Choroid plexus epithelial cell (primary cell): ENCODE results near the gene GRPEL2.

Experiments used
- DNase-seq: peaks from one replicate; pipeline ENCODE4 v3.0.0-alpha.2; 2010; ENCODE audit warnings: low read depth
- H3K4me3 ChIP-seq: 2 replicates; pipeline ENCODE4 v1.5.1; 2011; ENCODE audit warnings: low read depth, mild to moderate bottlenecking, control low read depth, low read length, moderate library complexity
- TF ChIP-seq, protein P1 (sequence below): conservative IDR thresholded peaks from 2 replicates; pipeline ENCODE4 v1.5.1; 2011; ENCODE audit warnings: low read depth, mild to moderate bottlenecking, control low read depth, inconsistent platforms, low read length, moderate library complexity

GRPEL2 gene

DNA sequence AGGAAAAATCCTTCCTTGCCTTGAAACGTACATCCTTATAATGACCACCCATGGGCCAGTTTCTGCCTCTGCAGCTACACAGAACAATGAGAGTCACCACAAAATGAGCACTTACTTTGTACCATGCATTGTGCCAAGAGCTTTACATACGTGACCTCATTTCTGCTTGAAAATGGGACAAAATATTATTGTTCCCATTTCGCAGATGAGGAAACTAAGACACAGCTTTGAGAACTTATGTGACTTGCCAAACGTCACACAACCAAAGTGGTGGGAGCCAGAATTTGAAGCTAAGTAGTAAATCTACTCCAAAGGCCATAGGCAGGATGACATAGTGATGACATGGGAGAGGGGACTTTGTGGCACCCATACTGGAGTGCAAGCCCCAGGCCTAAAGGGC, 34.8 kb upstream of the GRPEL2 start:
- H3K4me3 ChIP-seq: no peak overlapping the region
- DNase-seq: no peak
- TF ChIP-seq, protein P1, sequence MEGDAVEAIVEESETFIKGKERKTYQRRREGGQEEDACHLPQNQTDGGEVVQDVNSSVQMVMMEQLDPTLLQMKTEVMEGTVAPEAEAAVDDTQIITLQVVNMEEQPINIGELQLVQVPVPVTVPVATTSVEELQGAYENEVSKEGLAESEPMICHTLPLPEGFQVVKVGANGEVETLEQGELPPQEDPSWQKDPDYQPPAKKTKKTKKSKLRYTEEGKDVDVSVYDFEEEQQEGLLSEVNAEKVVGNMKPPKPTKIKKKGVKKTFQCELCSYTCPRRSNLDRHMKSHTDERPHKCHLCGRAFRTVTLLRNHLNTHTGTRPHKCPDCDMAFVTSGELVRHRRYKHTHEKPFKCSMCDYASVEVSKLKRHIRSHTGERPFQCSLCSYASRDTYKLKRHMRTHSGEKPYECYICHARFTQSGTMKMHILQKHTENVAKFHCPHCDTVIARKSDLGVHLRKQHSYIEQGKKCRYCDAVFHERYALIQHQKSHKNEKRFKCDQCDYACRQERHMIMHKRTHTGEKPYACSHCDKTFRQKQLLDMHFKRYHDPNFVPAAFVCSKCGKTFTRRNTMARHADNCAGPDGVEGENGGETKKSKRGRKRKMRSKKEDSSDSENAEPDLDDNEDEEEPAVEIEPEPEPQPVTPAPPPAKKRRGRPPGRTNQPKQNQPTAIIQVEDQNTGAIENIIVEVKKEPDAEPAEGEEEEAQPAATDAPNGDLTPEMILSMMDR: no peak

DNA sequence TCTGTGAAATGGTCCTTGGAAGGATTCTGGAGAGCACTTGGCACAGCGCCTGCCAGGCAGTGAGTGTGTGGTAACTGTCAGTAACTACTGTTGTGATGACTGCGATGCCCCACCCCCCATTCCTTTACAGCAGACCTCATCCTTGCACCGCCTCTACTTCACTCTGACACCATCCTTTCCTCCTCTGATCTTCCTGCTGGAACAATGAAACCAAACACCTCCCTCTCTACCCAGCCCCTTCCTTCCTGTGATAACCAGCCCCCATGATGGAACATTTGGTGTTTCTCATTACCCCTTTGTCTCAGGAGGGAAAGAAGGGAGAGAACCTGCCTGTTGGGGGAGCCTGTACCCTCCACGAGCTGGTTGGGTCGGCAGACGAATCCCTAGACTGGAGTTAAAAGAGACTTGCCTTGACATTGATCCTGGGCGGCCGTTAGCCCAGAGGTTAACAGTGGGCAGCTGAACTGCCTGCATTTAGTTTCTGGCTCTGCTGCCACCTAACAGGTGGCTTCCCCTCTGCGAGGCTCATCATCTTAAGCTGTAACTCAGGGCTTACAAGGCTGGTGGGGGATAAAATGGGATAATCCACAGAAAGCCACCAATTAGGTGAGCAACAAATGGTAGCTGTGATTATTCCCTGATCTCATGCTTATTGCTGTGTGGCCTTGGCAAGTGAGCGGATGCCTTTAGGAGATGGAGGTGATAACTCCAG, 34.2 kb upstream of the GRPEL2 start:
- peak; percentile 89 for DNase-seq
- TF ChIP-seq, protein P1: no peak
- H3K4me3 ChIP-seq: no peak overlapping the region

DNA sequence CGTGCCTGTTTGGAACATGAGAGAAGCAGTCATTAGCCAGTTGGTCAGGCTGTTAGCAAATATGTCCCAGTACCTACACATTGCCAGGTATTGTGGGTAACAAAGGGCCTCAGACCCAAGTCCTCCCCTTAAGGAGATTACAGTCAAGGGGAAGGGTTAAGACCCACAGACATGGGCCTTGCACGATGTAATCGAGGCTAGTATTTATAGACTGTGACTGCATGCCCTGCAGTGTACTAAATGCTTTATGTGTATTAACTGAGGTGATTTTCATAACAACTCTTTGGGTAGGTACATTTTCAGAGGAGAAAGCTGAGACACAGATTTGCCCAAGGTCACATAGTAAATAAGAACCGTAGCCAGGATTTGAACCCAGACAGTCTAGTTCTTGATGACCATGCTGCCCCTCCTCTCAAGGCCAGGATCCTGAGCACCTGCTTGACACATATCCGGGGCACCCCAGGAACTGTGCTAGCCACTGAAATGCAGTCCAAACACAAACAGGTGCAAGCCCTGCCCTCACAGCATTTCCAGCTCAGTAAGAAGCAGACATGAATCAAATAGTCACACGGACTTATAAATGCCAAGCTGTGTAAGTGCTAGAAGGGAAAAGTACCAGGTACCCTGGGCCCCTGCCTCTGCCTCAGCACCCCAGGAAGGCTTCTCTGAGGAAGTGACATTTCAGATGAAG, 32.0 kb upstream of the GRPEL2 start:
- DNase-seq: no peak
- TF ChIP-seq, protein P1: no peak
- no peak overlapping the region for H3K4me3 ChIP-seq

DNA sequence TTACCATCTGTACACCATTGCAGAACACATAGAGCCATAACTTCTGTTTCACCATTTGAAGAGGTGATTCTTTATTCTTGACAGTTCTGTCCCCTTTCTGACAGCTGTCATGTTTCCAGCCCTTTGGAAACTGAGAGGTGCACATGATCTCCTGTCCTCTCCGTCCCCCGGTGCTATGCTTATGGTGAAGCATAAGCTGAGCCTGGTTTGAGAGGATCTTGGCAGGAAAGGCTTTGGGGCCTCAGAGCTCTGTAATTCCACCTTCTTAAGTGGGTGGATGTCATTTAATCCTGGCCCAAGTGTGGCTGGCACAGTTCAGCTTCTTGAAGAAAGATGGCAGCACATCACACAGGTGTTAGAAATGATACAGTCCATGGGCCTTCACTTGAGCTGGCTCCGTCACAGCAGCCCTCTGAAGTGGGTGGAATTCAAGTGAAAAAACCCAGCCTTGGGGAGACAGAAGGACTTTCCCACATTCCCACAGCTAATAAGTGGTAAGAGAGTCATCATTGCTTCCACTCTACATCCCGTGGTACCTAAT, 30.7 kb upstream of the GRPEL2 start:
- DNase-seq: no peak
- TF ChIP-seq, protein P1: peak; percentile 13
- H3K4me3 ChIP-seq: no peak overlapping the region

DNA sequence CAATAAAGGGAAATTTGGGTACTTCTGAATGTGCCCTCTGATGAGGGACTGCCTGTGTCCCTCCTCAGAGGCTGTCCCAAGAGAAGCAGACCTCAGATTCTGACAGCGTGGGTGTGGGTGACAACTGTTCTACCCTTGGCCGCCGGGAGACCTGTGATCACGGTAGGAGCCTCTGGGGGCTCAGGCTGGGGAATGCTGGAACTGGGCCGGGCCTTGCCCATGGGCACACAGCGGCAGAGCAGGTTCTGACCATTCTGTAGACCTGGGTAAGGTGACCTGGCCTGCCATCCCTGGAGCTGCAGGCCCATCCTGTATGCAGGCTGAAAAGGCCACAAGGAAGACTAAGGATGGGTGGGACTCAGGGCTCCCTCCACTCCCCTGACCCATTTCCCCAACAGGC, 29.5 kb upstream of the GRPEL2 start:
- H3K4me3 ChIP-seq: no peak overlapping the region
- TF ChIP-seq, protein P1: no peak
- no peak for DNase-seq

DNA sequence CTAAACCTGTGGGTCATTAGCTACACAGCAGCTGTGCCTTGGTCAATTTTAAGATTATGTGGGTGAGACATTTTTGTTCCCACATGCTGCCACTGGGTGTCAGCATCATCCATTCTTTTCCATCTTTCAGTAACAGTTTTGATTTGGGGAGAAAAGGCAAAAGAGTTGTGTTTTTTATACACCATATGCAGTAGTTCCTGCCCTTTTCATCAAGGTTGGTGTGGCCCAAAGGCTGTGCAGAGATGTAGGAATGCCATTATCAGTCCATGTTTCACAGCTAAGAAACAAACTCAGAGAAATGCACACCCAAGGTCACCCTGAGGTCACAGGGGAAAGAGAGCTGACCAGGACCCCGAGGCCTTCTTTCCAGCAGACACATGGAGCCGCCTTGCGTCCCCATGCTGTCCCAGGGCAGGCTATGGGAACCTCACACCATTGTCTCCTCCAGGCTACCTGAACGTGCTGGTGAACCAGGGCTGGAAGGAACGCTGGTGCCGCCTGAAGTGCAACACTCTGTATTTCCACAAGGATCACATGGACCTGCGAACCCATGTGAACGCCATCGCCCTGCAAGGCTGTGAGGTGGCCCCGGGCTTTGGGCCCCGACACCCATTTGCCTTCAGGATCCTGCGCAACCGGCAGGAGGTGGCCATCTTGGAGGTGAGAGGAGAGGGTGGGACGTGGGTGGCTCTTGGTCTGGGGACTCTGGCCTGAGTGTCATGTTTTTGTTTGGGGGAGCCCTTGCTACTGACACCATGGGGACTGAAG, 27.8 kb upstream of the GRPEL2 start:
- H3K4me3 ChIP-seq: no peak overlapping the region
- peak; percentile 73 for DNase-seq
- TF ChIP-seq, protein P1: peak; percentile 73
